ENCODE results near the gene ALOX15B.
"Not testable (repeated sequence)": the region's sequence is repeated elsewhere in the genome, so short reads cannot be mapped to it uniquely, and the experiment has no call there.

The ALOX15B gene

DNA sequence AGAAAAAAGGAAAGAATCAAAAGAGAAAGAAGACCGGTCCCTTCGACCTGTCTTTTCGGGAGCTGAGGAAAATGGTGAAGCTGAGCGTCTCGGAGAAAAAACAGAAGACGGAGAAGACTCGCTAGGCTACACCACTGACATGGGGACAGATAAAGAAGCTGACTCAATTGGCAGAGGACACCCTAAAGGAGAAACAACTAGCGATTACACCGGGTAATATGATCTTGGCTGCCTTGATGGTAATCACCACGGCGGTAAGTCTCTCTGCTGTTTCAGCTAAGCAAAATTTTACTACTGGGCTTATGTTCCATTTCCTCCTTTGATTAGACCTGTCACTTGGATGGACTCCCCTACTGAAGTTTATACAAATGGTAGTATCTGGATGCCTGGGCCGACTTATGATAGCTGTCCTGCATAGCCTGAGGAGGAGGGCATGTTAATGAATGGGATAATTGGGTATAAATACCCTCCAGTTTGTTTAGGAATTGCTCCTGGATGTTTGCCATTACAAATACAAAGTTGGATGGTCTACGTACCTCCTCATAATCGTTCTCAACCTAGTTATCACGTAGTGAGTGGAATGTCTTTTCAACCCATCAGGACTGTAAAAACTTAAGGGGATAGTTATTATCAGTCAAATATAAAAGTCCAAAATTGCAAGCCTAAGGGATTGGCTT is 24.1 kb downstream of the ALOX15B start:
- DNase-seq (ENCODE audit: low spot score) = peak; percentile 78

DNA sequence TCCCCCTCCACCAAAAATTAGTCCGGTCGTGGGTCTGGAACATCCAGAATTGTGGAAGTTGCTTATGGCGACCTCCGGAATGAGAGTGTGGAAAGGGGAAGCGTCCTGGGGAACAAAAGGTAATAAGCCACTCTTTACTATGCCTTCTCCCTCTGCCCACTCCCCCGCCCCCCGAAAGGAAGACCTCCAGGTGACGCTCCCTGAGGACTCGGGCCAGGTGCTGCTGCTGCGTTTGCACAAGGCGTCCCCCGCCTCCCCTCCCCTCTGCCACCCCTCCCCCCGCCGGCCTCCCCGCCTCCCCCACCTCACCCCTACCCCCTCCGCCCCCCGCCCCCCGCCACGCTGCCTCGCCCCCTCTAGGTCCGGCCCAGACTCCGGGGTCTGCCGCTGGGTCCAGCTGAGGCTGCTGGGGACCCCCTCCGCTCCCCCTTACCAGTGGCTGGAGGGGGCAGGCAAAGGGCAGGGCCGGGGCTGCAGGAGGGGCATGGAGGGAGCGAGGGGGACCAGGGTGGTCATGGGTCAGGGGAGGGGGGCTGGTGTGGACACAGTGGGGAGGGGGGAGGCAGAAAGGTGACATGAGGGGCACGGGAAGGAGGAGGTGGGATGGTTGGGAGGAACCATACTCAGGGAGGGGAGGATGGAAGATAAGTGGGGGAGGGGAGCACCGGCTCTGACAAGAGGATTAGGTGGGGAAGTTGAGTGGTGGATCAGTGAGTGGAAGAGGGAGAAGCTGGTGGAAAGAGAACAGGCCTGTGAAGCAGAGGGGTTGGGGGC is 25.1 kb downstream of the ALOX15B start:
- no peak for DNase-seq (ENCODE audit: low spot score)

- no peak for DNase-seq (ENCODE audit: low spot score)
These were observed 25.7 kb downstream of the ALOX15B start for GRCh38 chr17:8064561-8065019.

GRCh38 chr17:8066841-8067775 is 28.2 kb downstream of the ALOX15B start:
- no peak for DNase-seq (ENCODE audit: low spot score)

DNA sequence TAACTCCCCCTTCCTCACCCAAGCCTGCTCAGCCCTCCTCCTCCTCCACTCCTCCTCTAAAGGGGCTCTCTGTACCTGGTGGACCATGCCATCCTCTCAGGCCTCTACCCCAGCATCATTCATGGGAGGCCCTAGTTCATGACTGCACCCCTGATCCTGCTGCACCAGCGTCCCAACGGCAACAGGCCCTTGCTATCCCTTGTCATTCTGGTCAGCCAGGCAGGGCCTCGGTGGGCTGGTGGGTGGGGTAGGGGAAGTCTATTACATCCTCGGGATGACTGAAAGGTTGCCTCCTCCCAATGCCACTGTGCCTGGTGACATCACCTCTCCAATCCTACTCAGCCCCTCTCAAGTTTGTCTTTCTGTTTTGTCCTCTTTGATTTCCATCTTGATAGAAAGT is 28.9 kb downstream of the ALOX15B start:
- DNase-seq (ENCODE audit: low spot score) = no peak

DNA sequence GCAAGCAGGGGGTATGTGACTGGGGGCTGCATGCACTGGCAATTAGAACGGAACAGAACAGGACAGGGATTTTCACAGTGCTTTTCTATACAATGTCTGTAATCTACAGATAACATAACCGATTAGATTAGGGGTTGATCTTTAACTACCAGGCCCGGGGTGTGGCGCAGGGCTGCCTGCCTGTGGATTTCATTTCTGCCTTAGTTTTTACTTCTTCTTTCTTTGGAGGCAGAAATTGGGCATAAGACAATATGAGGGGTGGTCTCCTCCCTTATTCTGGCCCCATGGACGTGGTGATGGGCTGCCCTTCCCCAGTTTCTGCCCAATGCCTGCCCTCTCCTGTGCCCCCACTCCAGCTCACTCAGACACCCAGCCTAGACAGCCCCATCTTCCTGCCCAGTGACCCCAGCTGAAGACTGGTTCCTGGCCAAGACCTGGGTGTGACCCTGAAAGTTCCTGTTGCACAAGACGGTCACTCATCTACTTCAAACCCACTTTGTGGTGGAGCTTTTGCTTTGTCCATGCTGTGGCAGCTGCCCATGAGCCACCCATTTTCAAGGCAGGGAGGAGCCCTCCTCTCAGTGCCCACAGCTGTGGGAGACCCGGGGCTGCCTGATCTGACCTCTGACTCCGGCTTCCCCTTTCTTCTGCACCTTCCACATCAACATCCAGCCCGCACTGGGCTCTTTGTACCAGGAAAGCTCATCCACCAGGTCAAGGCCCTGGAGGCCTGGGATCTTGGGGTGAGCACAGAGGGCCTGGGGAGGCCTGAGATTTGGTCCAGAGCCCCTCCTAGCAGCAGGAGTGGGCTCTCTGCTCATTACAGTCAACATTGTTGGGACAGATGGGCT is 30.1 kb downstream of the ALOX15B start:
- no peak for DNase-seq (ENCODE audit: low spot score)

- DNase-seq (ENCODE audit: low spot score) = no peak
These were observed 30.7 kb downstream of the ALOX15B start for GRCh38 chr17:8069587-8069860.

- no peak for DNase-seq (ENCODE audit: low spot score)
These were observed 32.6 kb downstream of the ALOX15B start for GRCh38 chr17:8071496-8071895.

GRCh38 chr17:8072341-8072728 is 33.5 kb downstream of the ALOX15B start:
- DNase-seq (ENCODE audit: low spot score) = no peak

DNA sequence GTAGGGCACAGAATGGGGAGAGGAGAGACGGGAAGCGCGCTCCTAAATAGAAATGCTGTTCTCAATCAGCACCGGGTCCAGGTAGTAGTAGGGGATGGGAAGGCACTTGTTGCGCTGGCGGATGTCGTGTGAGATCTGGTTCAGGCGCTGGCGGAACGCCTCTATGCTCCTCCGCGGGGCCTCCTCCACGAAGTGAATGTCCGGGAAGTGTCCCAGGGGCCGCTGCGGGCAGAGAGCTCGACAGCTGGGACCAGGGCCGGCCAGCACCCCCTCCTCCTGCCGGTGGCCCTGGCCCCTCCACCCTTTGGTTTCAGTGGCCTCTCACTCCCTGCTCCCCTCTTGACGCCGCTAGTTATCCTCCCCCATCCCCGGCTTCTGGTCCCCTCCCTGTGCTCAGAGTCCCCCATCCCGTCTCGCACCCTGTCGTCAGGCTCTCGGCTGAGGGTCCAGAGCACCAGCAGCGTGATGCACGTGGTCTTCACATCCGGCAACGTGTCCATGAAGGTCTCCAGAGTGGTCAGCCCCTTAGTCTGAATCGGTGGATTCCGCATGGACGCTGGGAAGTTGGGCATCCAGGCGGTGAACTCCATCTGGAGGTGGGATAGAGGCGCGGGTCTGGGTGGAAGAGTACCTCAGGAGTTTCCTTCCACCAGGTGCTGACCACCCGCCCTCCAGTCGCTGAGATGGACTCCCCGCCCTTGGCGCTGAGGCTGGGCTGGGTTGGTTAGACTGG is 34.0 kb downstream of the ALOX15B start:
- DNase-seq (ENCODE audit: low spot score) = no peak

- peak; percentile 80 for DNase-seq (ENCODE audit: low spot score)
These were observed 35.0 kb downstream of the ALOX15B start for GRCh38 chr17:8073627-8074484.

- DNase-seq (ENCODE audit: low spot score) = no peak
These were observed 35.7 kb downstream of the ALOX15B start for GRCh38 chr17:8074554-8074953.

GRCh38 chr17:8075081-8075480 is 36.2 kb downstream of the ALOX15B start:
- DNase-seq (ENCODE audit: low spot score) = no peak

DNA sequence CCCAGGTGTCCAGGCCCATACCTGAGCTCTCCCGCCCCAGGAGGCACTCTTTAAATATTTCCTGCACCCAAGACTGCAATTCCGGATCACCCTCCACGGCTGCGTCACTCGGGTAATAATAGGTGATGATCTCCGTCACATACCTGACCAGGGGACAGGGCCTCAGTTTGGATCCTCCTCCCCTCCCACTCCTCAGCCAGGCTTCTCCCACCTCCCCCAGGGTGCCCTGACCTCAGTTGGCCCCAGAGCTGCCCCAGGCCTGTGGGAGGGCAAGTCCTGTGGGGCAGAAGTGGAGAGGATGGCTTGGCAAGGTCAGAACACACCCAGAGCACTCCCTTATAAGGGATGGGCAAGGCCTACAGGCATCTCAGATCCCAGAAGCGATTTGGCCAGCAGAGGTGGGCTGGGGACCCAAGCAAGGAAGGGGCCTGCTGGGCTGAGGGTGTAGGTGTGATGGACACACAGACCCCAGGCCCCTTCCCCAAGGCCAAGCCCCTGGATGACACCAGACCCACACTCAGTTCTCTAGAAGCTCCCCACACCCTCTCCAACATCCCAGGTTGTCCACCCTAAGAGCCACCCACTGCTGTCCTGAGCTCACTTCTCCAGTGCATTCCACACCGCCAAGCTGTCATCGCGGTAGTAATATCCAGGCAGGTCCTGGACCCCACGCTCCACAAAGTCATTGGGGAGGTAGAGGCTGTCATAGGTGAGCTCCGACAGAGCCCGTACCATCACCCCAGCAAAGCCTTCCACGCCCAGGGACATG is 36.9 kb downstream of the ALOX15B start:
- no peak for DNase-seq (ENCODE audit: low spot score)

GRCh38 chr17:8076502-8077266 is 37.8 kb downstream of the ALOX15B start:
- no peak for DNase-seq (ENCODE audit: low spot score)

GRCh38 chr17:8077939-8078338 is 39.1 kb downstream of the ALOX15B start:
- not testable (repeated sequence) for DNase-seq (ENCODE audit: low spot score)

DNA sequence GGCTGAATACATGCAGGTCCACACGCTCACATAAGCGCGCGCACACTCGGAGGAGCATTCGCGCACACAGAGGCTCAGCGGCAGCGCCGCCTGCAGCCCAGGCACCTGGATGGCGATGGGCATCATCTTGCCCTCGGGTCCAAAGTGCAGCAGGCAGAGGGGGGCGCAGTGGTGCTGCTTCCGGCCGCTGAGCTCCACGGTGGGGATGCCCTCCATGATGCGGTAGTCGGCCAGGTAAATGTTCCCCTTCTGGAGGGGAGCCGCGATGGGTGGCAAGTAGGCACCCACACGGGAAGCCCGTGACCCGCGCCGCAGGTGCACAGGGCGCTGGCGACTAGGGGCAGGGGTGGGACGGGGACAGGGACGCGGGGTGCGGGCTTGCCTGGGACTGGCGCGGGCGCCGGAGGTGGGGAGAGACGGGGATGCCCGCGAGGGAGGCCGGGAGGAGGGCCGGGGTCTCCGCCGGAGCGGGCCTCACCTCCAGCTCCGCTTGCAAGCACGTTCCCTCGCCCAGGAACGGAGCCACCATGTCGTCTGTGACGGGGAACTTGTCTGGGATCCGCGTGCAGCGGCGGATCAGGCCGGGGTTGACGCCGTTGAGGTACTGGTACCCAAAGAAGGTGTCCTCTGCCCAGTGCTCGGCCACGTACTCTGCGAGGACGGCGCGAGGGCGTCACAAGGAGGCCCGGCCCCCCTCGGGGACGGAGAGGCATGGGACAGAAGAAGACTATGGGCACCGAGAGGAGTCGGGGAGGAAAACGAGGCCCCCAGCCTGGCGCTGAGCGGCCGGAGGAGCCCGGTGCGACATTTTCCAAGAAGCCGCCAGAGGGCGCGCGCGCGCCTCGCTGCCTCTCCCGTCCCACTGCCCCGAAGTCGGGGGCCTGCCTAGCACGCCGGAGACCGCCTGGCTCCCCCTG is 40.7 kb downstream of the ALOX15B start:
- peak; percentile 76 for DNase-seq (ENCODE audit: low spot score)

Data from hematopoietic multipotent progenitor cell treated with erythropoietin and hydrocortisone succinate and interleukin-3 and kit ligand, for 17 days (in vitro differentiated cells).